Effector memory CD4-positive, alpha-beta T cell (primary cell): Measurements from ENCODE around the gene CCNB1IP1.
A peak's percentile ranks its signal among the peaks of the same experiment; 100 is the strongest.
"Not testable (repeated sequence)": the region's sequence is repeated elsewhere in the genome, so short reads cannot be mapped to it uniquely, and the experiment has no call there.

Source experiments
- DNase-seq, 3 donors: peaks; one replicate each; pipeline ENCODE4 v3.0.0-alpha.2; 2020
- H3K27ac ChIP-seq: 2 replicates; pipeline ENCODE4 v1.7.0; 2013; ENCODE audit warnings: mild to moderate bottlenecking, low read length, moderate library complexity; ENCODE audit not compliant: insufficient read depth, poor library complexity, severe bottlenecking
- H3K27me3 ChIP-seq: replicated peaks from 2 replicates; pipeline ENCODE4 v1.7.0; 2013; ENCODE audit warnings: mild to moderate bottlenecking, low read length; ENCODE audit not compliant: insufficient read depth, control insufficient read depth, poor library complexity, severe bottlenecking
- H3K36me3 ChIP-seq: 2 replicates; pipeline ENCODE4 v1.7.0; 2013; ENCODE audit warnings: mild to moderate bottlenecking, low read length, moderate library complexity; ENCODE audit not compliant: control insufficient read depth, insufficient read depth
- H3K4me1 ChIP-seq: 2 replicates; pipeline ENCODE4 v1.7.0; 2013; ENCODE audit warnings: low read length, mild to moderate bottlenecking; ENCODE audit not compliant: control insufficient read depth, insufficient read depth, poor library complexity, severe bottlenecking
- H3K4me3 ChIP-seq: 2 replicates; pipeline ENCODE4 v1.7.0; 2013; ENCODE audit warnings: low read length, low read depth, mild to moderate bottlenecking; ENCODE audit not compliant: insufficient read depth, poor library complexity, severe bottlenecking
- H3K9me3 ChIP-seq: 2 replicates; pipeline ENCODE4 v1.7.0; 2013; ENCODE audit warnings: mild to moderate bottlenecking, low read length, moderate library complexity; ENCODE audit not compliant: control insufficient read depth

The CCNB1IP1 gene

GRCh38 chr14:20341032-20341431 is 8.0 kb upstream of the CCNB1IP1 start:
- not testable (repeated sequence) for DNase-seq, H3K27ac ChIP-seq, H3K27me3 ChIP-seq, H3K4me1 ChIP-seq, H3K9me3 ChIP-seq, H3K36me3 ChIP-seq, H3K4me3 ChIP-seq

- Histone ChIP-seq H3K9me3 (no peaks in the 10 kb centered on the region), H3K4me1 (no peaks in the 10 kb centered on the region), H3K36me3 (no peaks in the 10 kb centered on the region), H3K27me3 (no peaks in the 10 kb centered on the region), H3K27ac (no peak overlapping the region), H3K4me3 (no peak overlapping the region)
- no peak for DNase-seq
Observed at GRCh38 chr14:20334017-20334416, 938 bp upstream of the CCNB1IP1 start.

- Histone ChIP-seq H3K4me1 (no peaks in the 10 kb centered on the region), H3K9me3 (no peaks in the 10 kb centered on the region), H3K27me3 (no peaks in the 10 kb centered on the region), H3K27ac (peak overlapping the region; percentile 60), H3K4me3 (peak overlapping the region; percentile 73), H3K36me3 (no peaks in the 10 kb centered on the region)
- no peak for DNase-seq
Observed at GRCh38 chr14:20333494-20333841, 389 bp upstream of the CCNB1IP1 start.

GRCh38 chr14:20332431-20332787 is 670 bp downstream of the CCNB1IP1 start:
- H3K4me3 ChIP-seq = peak overlapping the region; percentile 73
- H3K4me1 ChIP-seq = no peaks in the 10 kb centered on the region
- no peak for DNase-seq
- H3K9me3 ChIP-seq = no peaks in the 10 kb centered on the region
- H3K27ac ChIP-seq = peak overlapping the region; percentile 60
- H3K36me3 ChIP-seq = no peaks in the 10 kb centered on the region
- H3K27me3 ChIP-seq = no peaks in the 10 kb centered on the region

- Histone ChIP-seq H3K4me3 (no peak overlapping the region), H3K27me3 (no peaks in the 10 kb centered on the region), H3K27ac (no peak overlapping the region), H3K36me3 (peaks cover 3% of the 10 kb centered on the region), H3K4me1 (no peaks in the 10 kb centered on the region), H3K9me3 (no peaks in the 10 kb centered on the region)
- DNase-seq = no peak
Observed at GRCh38 chr14:20331053-20331613, 1.9 kb downstream of the CCNB1IP1 start.

GRCh38 chr14:20329355-20329754 is 3.7 kb downstream of the CCNB1IP1 start:
- H3K27ac ChIP-seq = no peak overlapping the region
- H3K27me3 ChIP-seq = no peaks in the 10 kb centered on the region
- DNase-seq = no peak
- H3K4me3 ChIP-seq = no peak overlapping the region
- H3K9me3 ChIP-seq = no peaks in the 10 kb centered on the region
- H3K4me1 ChIP-seq = no peaks in the 10 kb centered on the region
- H3K36me3 ChIP-seq = peaks cover 7% of the 10 kb centered on the region

GRCh38 chr14:20328705-20329104 is 4.4 kb downstream of the CCNB1IP1 start:
- Histone ChIP-seq H3K4me1 (no peaks in the 10 kb centered on the region), H3K36me3 (peaks cover 11% of the 10 kb centered on the region), H3K27me3 (no peaks in the 10 kb centered on the region), H3K9me3 (no peaks in the 10 kb centered on the region), H3K4me3 (no peak overlapping the region), H3K27ac (no peak overlapping the region)
- DNase-seq = no peak

- Histone ChIP-seq H3K27me3 (no peaks in the 10 kb centered on the region), H3K4me1 (no peaks in the 10 kb centered on the region), H3K36me3 (peaks cover 16% of the 10 kb centered on the region), H3K27ac (no peak overlapping the region), H3K9me3 (no peaks in the 10 kb centered on the region), H3K4me3 (no peak overlapping the region)
- no peak for DNase-seq
Observed at GRCh38 chr14:20327005-20327869, 5.8 kb downstream of the CCNB1IP1 start.

- H3K27ac ChIP-seq = no peak overlapping the region
- DNase-seq = no peak
- no peaks in the 10 kb centered on the region for H3K27me3 ChIP-seq
- H3K9me3 ChIP-seq = no peaks in the 10 kb centered on the region
- peaks cover 17% of the 10 kb centered on the region for H3K36me3 ChIP-seq
- H3K4me3 ChIP-seq = no peak overlapping the region
- no peaks in the 10 kb centered on the region for H3K4me1 ChIP-seq
Observed at GRCh38 chr14:20317720-20318119, 15.4 kb downstream of the CCNB1IP1 start.

- Histone ChIP-seq H3K4me1 (no peaks in the 10 kb centered on the region), H3K4me3 (no peak overlapping the region), H3K9me3 (no peaks in the 10 kb centered on the region), H3K36me3 (peaks cover 25% of the 10 kb centered on the region), H3K27me3 (no peaks in the 10 kb centered on the region), H3K27ac (no peak overlapping the region)
- no peak for DNase-seq
Observed at GRCh38 chr14:20314026-20314425, 19.1 kb downstream of the CCNB1IP1 start.
